ENCODE data around the gene GPC4. TPM values are rescaled to one million over a fixed set of nuclear protein-coding genes. Genes with fewer than 3 reads are reported as not detected.
A peak's percentile ranks its signal among the peaks of the same experiment; 100 is the strongest.

Gene GPC4
- polyA plus RNA-seq, 3 donors = 0.03 to 0.59 (median 0.27) TPM

GRCh38 chrX:133434197-133434820 lies 19.0 kb upstream of the GPC4 start:
- DNase-seq = no peak
- H3K27ac Mint-ChIP-seq = no peak overlapping the region
- TF ChIP-seq, protein P1, sequence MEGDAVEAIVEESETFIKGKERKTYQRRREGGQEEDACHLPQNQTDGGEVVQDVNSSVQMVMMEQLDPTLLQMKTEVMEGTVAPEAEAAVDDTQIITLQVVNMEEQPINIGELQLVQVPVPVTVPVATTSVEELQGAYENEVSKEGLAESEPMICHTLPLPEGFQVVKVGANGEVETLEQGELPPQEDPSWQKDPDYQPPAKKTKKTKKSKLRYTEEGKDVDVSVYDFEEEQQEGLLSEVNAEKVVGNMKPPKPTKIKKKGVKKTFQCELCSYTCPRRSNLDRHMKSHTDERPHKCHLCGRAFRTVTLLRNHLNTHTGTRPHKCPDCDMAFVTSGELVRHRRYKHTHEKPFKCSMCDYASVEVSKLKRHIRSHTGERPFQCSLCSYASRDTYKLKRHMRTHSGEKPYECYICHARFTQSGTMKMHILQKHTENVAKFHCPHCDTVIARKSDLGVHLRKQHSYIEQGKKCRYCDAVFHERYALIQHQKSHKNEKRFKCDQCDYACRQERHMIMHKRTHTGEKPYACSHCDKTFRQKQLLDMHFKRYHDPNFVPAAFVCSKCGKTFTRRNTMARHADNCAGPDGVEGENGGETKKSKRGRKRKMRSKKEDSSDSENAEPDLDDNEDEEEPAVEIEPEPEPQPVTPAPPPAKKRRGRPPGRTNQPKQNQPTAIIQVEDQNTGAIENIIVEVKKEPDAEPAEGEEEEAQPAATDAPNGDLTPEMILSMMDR (IDR thresholded peaks at IDR 0.05) = no peak

DNA sequence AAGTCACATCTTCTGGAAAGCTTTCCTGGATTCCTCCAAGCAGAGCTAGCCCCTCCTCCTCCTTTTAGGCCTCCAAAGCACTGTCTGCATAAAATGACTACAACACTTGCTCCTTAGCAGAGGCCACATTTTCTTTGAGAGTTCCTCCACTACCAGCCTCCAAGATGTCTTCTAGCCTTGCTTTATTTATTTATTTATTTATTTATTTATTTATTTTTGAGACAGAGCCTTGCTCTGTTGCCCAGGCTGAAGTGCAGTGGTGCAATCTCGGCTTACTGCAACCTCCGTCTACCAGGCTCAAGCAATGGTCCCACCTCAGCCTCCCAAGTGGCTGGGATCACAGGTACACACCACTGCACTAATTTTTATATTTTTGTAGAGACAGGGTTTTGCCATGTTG lies 4.6 kb upstream of the GPC4 start:
- H4K20me1 ChIP-seq (ENCODE audit: insufficient read depth, low read length) = no peaks in the 10 kb centered on the region
- H3K9me3 ChIP-seq (replicated peaks in 1 of 2; ENCODE audit: control insufficient read depth in 1 of 2, insufficient read depth in 1 of 2, low read length in 2 of 2) = peaks cover 0 to 23% of the 10 kb centered on the region in 2 donors
- no peak overlapping the region for H3K27ac ChIP-seq (ENCODE audit: low read depth in 1 of 2, low read length in 2 of 2)
- Mint-ChIP-seq H3K27me3 (ENCODE audit: low read depth in 3 of 3) (peaks cover 30 to 61% (median 54%) of the 10 kb centered on the region in 3 donors), H3K4me3 (peak overlapping the region in 1 of 2 donors; percentile 49), H3K4me1 (peaks cover 7% of the 10 kb centered on the region), H3K9me3 (peaks cover 0 to 19% (median 10%) of the 10 kb centered on the region in 7 donors), H3K36me3 (no peaks in the 10 kb centered on the region), H3K27ac (no peak overlapping the region)
- peaks cover 30 to 41% of the 10 kb centered on the region in 2 donors for H3K27me3 ChIP-seq (ENCODE audit: control insufficient read depth in 2 of 2, insufficient read depth in 2 of 2, low read length in 2 of 2)
- no CpG with 5 or more reads among the region's 2 CpGs for WGBS (ENCODE audit: insufficient coverage)
- TF ChIP-seq, protein P1 (IDR thresholded peaks at IDR 0.05) = no peak
- no peak overlapping the region for H3K4me3 ChIP-seq (replicated peaks in 1 of 3; ENCODE audit: low read depth in 2 of 3, low read length in 3 of 3)
- no peak overlapping the region for H3K9ac ChIP-seq (ENCODE audit: insufficient read depth, low read length, poor library complexity, severe bottlenecking)
- no peaks in the 10 kb centered on the region for H3K79me2 ChIP-seq (ENCODE audit: insufficient read depth, low read length)
- no peak overlapping the region for H2AFZ ChIP-seq (ENCODE audit: insufficient read depth, low read depth, low read length, poor library complexity, severe bottlenecking)
- no peak overlapping the region for H3K4me2 ChIP-seq (replicated peaks; ENCODE audit: extremely low read depth, low read length, poor library complexity, severe bottlenecking)
- no peak for DNase-seq
- H3K4me1 ChIP-seq (ENCODE audit: control insufficient read depth in 1 of 2, insufficient read depth in 2 of 2, low read length in 2 of 2) = peaks cover 7 to 12% of the 10 kb centered on the region in 2 donors
- intact Hi-C loops (cut with micrococcal nuclease) = no loop called here
- no peaks in the 10 kb centered on the region for H3K36me3 ChIP-seq (replicated peaks in 1 of 2; ENCODE audit: control insufficient read depth in 1 of 2, insufficient read depth in 2 of 2, low read length in 2 of 2)

More at GRCh38 chrX:133434197-133434820, 19.0 kb upstream of the GPC4 start:
- Mint-ChIP-seq H3K27me3 (ENCODE audit: low read depth in 3 of 3) (peaks cover 0 to 5% (median 0%) of the 10 kb centered on the region in 3 donors), H3K36me3 (no peaks in the 10 kb centered on the region), H3K4me1 (no peaks in the 10 kb centered on the region), H3K4me3 (no peak overlapping the region), H3K9me3 (peaks cover 0 to 3% (median 0%) of the 10 kb centered on the region in 7 donors)
- Histone ChIP-seq H3K27ac (ENCODE audit: low read depth in 1 of 2, low read length in 2 of 2) (no peak overlapping the region), H3K36me3 (replicated peaks in 1 of 2; ENCODE audit: control insufficient read depth in 1 of 2, insufficient read depth in 2 of 2, low read length in 2 of 2) (no peaks in the 10 kb centered on the region), H3K9ac (ENCODE audit: insufficient read depth, low read length, poor library complexity, severe bottlenecking) (no peak overlapping the region), H3K4me2 (replicated peaks; ENCODE audit: extremely low read depth, low read length, poor library complexity, severe bottlenecking) (no peak overlapping the region), H3K27me3 (ENCODE audit: control insufficient read depth in 2 of 2, insufficient read depth in 2 of 2, low read length in 2 of 2) (no peaks in the 10 kb centered on the region), H2AFZ (ENCODE audit: insufficient read depth, low read depth, low read length, poor library complexity, severe bottlenecking) (no peak overlapping the region), H3K4me3 (replicated peaks in 1 of 3; ENCODE audit: low read depth in 2 of 3, low read length in 3 of 3) (no peak overlapping the region), H4K20me1 (ENCODE audit: insufficient read depth, low read length) (no peaks in the 10 kb centered on the region), H3K4me1 (ENCODE audit: control insufficient read depth in 1 of 2, insufficient read depth in 2 of 2, low read length in 2 of 2) (no peaks in the 10 kb centered on the region), H3K9me3 (replicated peaks in 1 of 2; ENCODE audit: control insufficient read depth in 1 of 2, insufficient read depth in 1 of 2, low read length in 2 of 2) (peaks cover 0 to 5% of the 10 kb centered on the region in 2 donors), H3K79me2 (ENCODE audit: insufficient read depth, low read length) (no peaks in the 10 kb centered on the region)
- intact Hi-C loops (cut with micrococcal nuclease) = no loop called here
- WGBS (ENCODE audit: insufficient coverage) = no CpG with 5 or more reads among the region's 4 CpGs

Data from CD14-positive monocyte (primary cell).